ENCODE data around the gene CDH1.

Gene CDH1

DNA sequence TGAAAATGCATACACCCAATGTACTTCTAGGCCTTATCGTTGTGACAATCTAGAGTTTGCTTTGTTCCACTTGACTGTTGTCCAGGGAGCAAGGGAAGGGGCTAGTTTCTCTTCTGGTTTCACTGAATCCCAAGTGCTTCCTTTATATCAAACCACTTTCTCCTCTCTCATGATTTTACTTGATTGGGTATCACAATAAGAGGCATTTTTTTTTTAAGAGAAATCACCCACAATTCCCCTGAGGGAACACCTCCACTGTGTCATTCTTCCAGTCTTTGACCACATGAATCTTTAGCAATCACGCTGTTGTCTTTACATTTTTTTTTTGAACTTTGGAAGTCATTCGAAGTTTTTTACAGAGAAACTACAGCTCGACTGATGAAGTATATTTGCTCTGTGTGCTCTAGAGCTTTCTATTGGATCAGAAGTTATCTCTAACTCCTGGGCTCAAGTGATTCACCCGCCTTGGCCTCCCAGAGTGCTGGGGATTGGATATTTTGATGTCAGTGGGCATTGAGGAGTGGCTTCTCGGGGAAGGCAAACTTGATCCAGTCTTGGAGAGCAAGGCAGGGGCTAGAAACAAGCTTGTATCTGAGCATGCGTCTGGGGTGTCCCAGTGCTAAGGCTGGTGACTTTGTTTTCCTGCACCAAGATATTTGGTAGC, 3.0 kb downstream of the CDH1 start:
- no peak overlapping the region for H3K4me3 ChIP-seq (ENCODE audit: low read depth, low read length)
- H3K27me3 ChIP-seq (replicated peaks) = peaks cover 22% of the 10 kb centered on the region
- no peaks in the 10 kb centered on the region for H3K36me3 ChIP-seq (replicated peaks)
- in situ Hi-C loops (cut with HindIII; ENCODE audit: low pct_ligation_motif_present, low sequenced_read_pairs) = no loop called here
- no peak for DNase-seq
- TF ChIP-seq, protein P1, sequence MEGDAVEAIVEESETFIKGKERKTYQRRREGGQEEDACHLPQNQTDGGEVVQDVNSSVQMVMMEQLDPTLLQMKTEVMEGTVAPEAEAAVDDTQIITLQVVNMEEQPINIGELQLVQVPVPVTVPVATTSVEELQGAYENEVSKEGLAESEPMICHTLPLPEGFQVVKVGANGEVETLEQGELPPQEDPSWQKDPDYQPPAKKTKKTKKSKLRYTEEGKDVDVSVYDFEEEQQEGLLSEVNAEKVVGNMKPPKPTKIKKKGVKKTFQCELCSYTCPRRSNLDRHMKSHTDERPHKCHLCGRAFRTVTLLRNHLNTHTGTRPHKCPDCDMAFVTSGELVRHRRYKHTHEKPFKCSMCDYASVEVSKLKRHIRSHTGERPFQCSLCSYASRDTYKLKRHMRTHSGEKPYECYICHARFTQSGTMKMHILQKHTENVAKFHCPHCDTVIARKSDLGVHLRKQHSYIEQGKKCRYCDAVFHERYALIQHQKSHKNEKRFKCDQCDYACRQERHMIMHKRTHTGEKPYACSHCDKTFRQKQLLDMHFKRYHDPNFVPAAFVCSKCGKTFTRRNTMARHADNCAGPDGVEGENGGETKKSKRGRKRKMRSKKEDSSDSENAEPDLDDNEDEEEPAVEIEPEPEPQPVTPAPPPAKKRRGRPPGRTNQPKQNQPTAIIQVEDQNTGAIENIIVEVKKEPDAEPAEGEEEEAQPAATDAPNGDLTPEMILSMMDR (IDR thresholded peaks at IDR 0.05; ENCODE audit: low read depth, low read length, missing control alignments) = no peak
- no peak overlapping the region for H3K27ac ChIP-seq

DNA sequence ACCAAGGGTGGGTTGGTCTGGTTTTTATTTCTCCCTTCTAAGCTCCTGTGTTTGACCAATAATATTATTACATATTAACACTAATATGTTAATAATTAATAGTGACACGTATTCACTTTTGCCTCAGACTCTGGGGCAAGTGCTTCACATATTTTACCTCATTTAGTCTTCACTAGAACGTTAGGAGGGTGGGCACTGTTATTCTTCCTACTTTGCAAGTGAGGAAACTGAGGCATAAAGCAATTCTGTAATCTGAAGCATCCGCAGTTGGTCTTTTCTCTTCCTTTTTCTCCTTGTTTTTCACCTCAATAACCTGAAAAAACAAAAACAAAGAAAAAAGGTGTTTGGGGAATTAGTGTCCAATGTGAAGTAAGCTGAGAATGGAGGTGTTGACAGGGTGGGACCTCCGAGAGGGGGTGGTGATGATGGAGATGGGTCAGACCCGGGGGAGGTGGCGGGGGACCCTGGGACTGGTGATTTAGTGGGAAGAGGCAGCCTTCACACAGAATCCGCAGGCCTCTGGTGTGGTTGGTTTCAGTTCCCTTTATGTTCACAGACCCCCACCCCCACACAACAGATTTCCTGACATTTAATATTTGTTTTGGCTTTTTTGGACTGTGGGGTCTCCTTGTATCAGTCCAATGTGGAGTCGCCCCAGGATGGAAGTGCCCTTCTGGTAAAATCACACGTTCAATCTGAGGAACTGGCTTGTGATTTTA, 3.7 kb downstream of the CDH1 start:
- TF ChIP-seq, protein P1 (IDR thresholded peaks at IDR 0.05; ENCODE audit: low read depth, low read length, missing control alignments) = no peak
- Histone ChIP-seq H3K27me3 (replicated peaks) (peaks cover 22% of the 10 kb centered on the region), H3K4me3 (ENCODE audit: low read depth, low read length) (no peak overlapping the region), H3K27ac (no peak overlapping the region), H3K36me3 (replicated peaks) (no peaks in the 10 kb centered on the region)
- no peak for DNase-seq
- in situ Hi-C loops (cut with HindIII; ENCODE audit: low pct_ligation_motif_present, low sequenced_read_pairs) = no loop called here

DNA sequence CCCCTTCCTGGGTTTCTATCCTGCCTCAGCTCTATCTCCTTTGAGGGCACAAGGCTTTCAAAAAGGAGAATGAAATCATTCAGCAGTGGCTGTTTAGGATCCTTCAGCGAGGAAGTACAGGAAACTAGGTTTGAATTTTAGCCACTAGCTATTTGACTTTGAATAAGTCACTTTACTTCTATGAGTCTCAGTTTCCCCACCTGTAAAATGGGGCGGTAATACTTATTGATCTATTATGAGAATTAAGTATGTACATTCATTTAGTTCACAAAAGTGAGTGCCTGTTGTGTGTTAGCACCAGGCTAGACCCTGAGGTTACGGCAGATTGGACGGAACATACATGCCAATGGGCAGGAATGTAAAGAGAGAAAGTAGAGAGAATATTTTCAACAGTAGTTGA, 6.6 kb downstream of the CDH1 start:
- Histone ChIP-seq H3K27ac (no peak overlapping the region), H3K4me3 (ENCODE audit: low read depth, low read length) (no peak overlapping the region), H3K36me3 (replicated peaks) (no peaks in the 10 kb centered on the region), H3K27me3 (replicated peaks) (no peaks in the 10 kb centered on the region)
- DNase-seq = no peak
- in situ Hi-C loops (cut with HindIII; ENCODE audit: low pct_ligation_motif_present, low sequenced_read_pairs) = no loop called here
- TF ChIP-seq, protein P1 (IDR thresholded peaks at IDR 0.05; ENCODE audit: low read depth, low read length, missing control alignments) = no peak

DNA sequence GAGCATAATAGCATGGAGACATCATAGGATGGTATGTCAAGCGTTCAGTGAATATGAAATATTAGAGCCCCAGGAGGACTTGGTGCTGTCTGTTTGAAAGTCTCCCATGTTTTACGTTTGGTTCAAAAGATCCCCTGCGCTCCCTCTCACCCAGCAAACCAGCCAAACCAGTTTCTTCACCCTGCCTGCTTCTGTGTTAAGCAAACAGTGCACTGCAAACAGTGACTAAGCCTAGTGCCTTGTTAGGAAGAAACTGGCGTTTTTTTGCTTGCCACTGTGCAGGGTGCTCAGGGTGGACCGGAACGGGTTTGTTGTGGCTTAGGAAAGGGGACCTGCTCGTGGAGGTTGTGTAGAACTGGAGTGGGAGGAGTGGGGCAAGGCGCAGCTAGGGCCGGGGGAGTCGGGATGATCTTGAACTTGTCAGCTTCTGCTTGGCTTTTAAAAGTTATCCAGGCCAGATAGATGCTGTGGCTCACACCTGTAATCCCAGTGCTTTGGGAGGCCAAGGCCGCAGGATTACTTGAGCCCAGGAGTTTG, 7.7 kb downstream of the CDH1 start:
- no peak overlapping the region for H3K27ac ChIP-seq
- in situ Hi-C loops (cut with HindIII; ENCODE audit: low pct_ligation_motif_present, low sequenced_read_pairs) = no loop called here
- peak; percentile 6 for DNase-seq
- TF ChIP-seq, protein P1 (IDR thresholded peaks at IDR 0.05; ENCODE audit: low read depth, low read length, missing control alignments) = no peak
- H3K4me3 ChIP-seq (ENCODE audit: low read depth, low read length) = no peak overlapping the region
- H3K27me3 ChIP-seq (replicated peaks) = no peaks in the 10 kb centered on the region
- no peaks in the 10 kb centered on the region for H3K36me3 ChIP-seq (replicated peaks)

DNA sequence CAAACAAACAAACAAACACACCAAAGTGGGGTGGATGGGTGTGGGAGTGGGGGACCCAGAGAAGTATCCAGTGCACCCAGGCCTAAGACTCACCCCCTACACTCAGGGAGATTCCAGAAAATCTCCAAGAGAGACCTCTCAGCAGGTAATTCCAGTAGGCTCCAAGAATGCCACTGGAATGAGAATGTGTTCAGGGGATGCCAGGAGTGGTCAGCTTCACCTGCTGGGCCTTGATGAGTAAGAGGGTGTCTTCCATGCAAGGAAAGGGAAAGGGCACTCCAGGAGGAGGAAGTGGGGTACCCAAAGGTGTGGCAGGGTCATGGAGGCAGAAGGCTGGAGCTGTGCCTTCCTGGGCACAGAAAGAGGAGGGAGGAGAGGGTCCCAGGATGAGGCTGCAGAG, 9.9 kb downstream of the CDH1 start:
- TF ChIP-seq, protein P1 (IDR thresholded peaks at IDR 0.05; ENCODE audit: low read depth, low read length, missing control alignments) = no peak
- H3K36me3 ChIP-seq (replicated peaks) = no peaks in the 10 kb centered on the region
- no peak overlapping the region for H3K4me3 ChIP-seq (ENCODE audit: low read depth, low read length)
- DNase-seq = no peak
- in situ Hi-C loops (cut with HindIII; ENCODE audit: low pct_ligation_motif_present, low sequenced_read_pairs) = no loop called here
- H3K27me3 ChIP-seq (replicated peaks) = no peaks in the 10 kb centered on the region
- H3K27ac ChIP-seq = no peak overlapping the region
